Right lung (tissue), 5 donors: Measurements from ENCODE around the gene INHBE. TPM values are rescaled to one million over a fixed set of nuclear protein-coding genes. Genes with fewer than 3 reads are reported as not detected.
"Not testable (repeated sequence)": the region's sequence is repeated elsewhere in the genome, so short reads cannot be mapped to it uniquely, and the experiment has no call there.

Experiments
- DNase-seq, 2 donors: peaks; one replicate each; pipeline ENCODE4 v3.0.0-alpha.2; 2013
- polyA plus RNA-seq, 5 donors: library from polyadenylated mRNA; unstranded; fragments of 120-200 nt; gene quantifications; one replicate each; pipeline versions ENCODE4 v1.2.1 to v1.2.3, GENCODE V29; 2013; ENCODE audit warnings: inconsistent platforms in 1 of 5, low replicate concordance in 1 of 5; ENCODE audit not compliant: insufficient read length in 5 of 5, insufficient read depth in 1 of 5

Gene INHBE
- polyA plus RNA-seq, 5 donors: 0.54 to 1.2 (median 0.90) TPM

GRCh38 chr12:57496822-57497221 is 41.7 kb downstream of the INHBE start:
- DNase-seq: no peak

- no peak for DNase-seq
These were observed 42.4 kb downstream of the INHBE start for GRCh38 chr12:57497223-57498131.

- DNase-seq: no peak
These were observed 43.0 kb downstream of the INHBE start for GRCh38 chr12:57498132-57498502.

GRCh38 chr12:57498571-57498970 is 43.5 kb downstream of the INHBE start:
- no peak for DNase-seq

- no peak for DNase-seq
These were observed 45.1 kb downstream of the INHBE start for GRCh38 chr12:57500213-57500612.

- not testable (repeated sequence) for DNase-seq
These were observed 47.3 kb downstream of the INHBE start for GRCh38 chr12:57502311-57502969.

- DNase-seq: not testable (repeated sequence)
These were observed 51.4 kb downstream of the INHBE start for GRCh38 chr12:57506541-57506940.

Other genes with a start within 250 kb of the INHBE start
- 1 to 10 TPM in 2 of 5 donors, under 1 TPM in 3; 0.52 to 2.0 (median 0.91) TPM for gene NXPH4, start 238.5 kb upstream of the INHBE start, polyA plus RNA-seq
- 10 to 100 TPM; 64.9 to 89.4 (median 73.2) TPM for gene SHMT2, start 225.6 kb upstream of the INHBE start, polyA plus RNA-seq
- 10 to 100 TPM in 1 of 5 donors, 1 to 10 TPM in 4; 2.9 to 20.8 (median 4.3) TPM for gene STAC3, start 204.1 kb upstream of the INHBE start, polyA plus RNA-seq
- 10 to 100 TPM; 60.9 to 89.4 (median 80.8) TPM for gene R3HDM2, start 24.3 kb upstream of the INHBE start, polyA plus RNA-seq
- under 1 TPM; 0.09 to 0.29 (median 0.21) TPM for gene INHBC, start 20.5 kb upstream of the INHBE start, polyA plus RNA-seq
- gene GLI1, start 4.5 kb downstream of the INHBE start, polyA plus RNA-seq: 10 to 100 TPM; 27.6 to 41.1 (median 34.5) TPM
- gene ARHGAP9, start 24.6 kb downstream of the INHBE start, polyA plus RNA-seq: 1 to 10 TPM; 4.4 to 5.4 (median 5.2) TPM
- gene MARS1, start 32.8 kb downstream of the INHBE start, polyA plus RNA-seq: 100 to 1,000 TPM in 3 of 5 donors, 10 to 100 TPM in 2; 90.0 to 133 (median 109) TPM
- gene DDIT3, start 65.2 kb downstream of the INHBE start, polyA plus RNA-seq: 10 to 100 TPM; 18.1 to 26.4 (median 19.2) TPM
- 10 to 100 TPM; 55.7 to 78.7 (median 72.7) TPM for gene MBD6, start 67.5 kb downstream of the INHBE start, polyA plus RNA-seq
- 100 to 1,000 TPM; 149 to 169 (median 154) TPM for gene DCTN2, start 91.9 kb downstream of the INHBE start, polyA plus RNA-seq
- gene KIF5A, start 94.7 kb downstream of the INHBE start, polyA plus RNA-seq: 1 to 10 TPM; 4.6 to 6.1 (median 5.1) TPM
- 10 to 100 TPM; 18.1 to 22.8 (median 20.1) TPM for gene PIP4K2C, start 135.9 kb downstream of the INHBE start, polyA plus RNA-seq
- 10 to 100 TPM; 52.7 to 65.6 (median 61.0) TPM for gene DTX3, start 149.5 kb downstream of the INHBE start, polyA plus RNA-seq
- 10 to 100 TPM; 38.6 to 50.4 (median 46.4) TPM for gene ARHGEF25, start 156.1 kb downstream of the INHBE start, polyA plus RNA-seq
- 1 to 10 TPM in 4 of 5 donors, under 1 TPM in 1; 0.82 to 1.7 (median 1.6) TPM for gene B4GALNT1, start 177.9 kb downstream of the INHBE start, polyA plus RNA-seq
- gene OS9, start 238.8 kb downstream of the INHBE start, polyA plus RNA-seq: 100 to 1,000 TPM; 194 to 241 (median 220) TPM